HCEC 1CT (cell line): Measurements from ENCODE around the gene DLGAP5.

ENCODE experiments used
- DNase-seq: peaks from one replicate; pipeline ENCODE4 v3.0.0-alpha.2; 2017

DLGAP5 gene

GRCh38 chr14:55107766-55108554 lies 83.4 kb downstream of the DLGAP5 start:
- peak; percentile 99 for DNase-seq

- DNase-seq = no peak
Measured at GRCh38 chr14:55105991-55106390, 85.4 kb downstream of the DLGAP5 start.

- DNase-seq = no peak
Measured at GRCh38 chr14:55103971-55104954, 87.1 kb downstream of the DLGAP5 start.

- DNase-seq = peak; percentile 98
Measured at GRCh38 chr14:55103005-55103640, 88.3 kb downstream of the DLGAP5 start.

GRCh38 chr14:55102141-55102621 lies 89.2 kb downstream of the DLGAP5 start:
- peak; percentile 96 for DNase-seq

GRCh38 chr14:55101698-55102097 lies 89.7 kb downstream of the DLGAP5 start:
- DNase-seq = no peak

- DNase-seq = peak; percentile 58
Measured at GRCh38 chr14:55099756-55100155, 91.6 kb downstream of the DLGAP5 start.

- no peak for DNase-seq
Measured at GRCh38 chr14:55098561-55098898, 92.9 kb downstream of the DLGAP5 start.
